ENCODE data around the gene NKPD1.
A peak's percentile ranks its signal among the peaks of the same experiment; 100 is the strongest.

Gene NKPD1

DNA sequence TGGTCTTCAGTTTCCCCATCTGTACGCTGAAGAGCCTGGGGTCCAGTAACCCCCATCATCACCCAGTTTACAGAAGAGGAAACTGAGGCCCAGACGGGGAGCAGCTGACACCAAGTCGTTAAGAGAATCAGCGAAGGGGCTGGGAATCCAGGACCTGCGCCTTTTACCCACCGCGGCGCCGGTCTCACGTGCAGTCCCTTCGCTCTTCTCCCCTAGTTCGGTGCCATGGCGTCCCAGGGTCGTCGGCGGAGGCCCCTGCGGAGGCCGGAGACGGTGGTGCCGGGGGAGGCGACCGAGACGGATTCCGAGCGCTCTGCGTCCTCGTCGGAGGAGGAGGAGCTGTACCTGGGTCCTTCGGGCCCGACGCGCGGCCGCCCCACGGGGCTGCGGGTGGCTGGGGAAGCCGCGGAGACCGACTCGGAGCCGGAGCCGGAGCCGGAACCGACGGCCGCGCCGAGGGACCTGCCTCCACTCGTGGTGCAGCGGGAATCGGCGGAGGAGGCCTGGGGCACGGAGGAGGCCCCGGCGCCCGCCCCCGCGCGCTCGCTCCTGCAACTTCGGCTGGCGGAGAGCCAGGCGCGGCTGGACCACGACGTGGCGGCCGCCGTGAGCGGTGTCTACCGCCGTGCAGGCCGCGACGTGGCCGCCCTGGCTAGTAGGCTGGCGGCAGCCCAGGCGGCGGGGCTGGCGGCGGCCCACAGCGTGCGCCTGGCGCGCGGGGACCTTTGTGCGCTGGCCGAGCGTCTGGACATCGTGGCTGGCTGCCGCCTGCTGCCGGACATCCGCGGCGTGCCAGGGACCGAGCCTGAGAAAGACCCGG, 18.5 kb upstream of the NKPD1 start:
- peak overlapping the region; percentile 91 for H3K4me2 ChIP-seq (ENCODE audit: low read length)
- H3K36me3 ChIP-seq (replicated peaks; ENCODE audit: low read depth, low read length) = peaks cover 7% of the 10 kb centered on the region
- H3K27me3 ChIP-seq (ENCODE audit: low read depth, low read length) = no peaks in the 10 kb centered on the region
- H3K4me1 ChIP-seq (ENCODE audit: low read length) = peaks cover 8% of the 10 kb centered on the region; the same call in 1 of the 2 replicates
- H4K20me1 ChIP-seq (ENCODE audit: insufficient read depth, low read length) = no peaks in the 10 kb centered on the region
- TF ChIP-seq CTCF (IDR thresholded peaks at IDR 0.05; ENCODE audit: low read depth, low read length) = no peak
- TF ChIP-seq EZH2phosphoT487 (IDR thresholded peaks at IDR 0.05; ENCODE audit: low read depth) = no peak
- H3K4me3 ChIP-seq (ENCODE audit: low read length) = peak overlapping the region; percentile 92
- peak overlapping the region; percentile 83 for H2AFZ ChIP-seq (ENCODE audit: low read depth, low read length)
- H3K9ac ChIP-seq (ENCODE audit: low read length) = peak overlapping the region; percentile 92
- no peaks in the 10 kb centered on the region for H3K9me3 ChIP-seq (ENCODE audit: insufficient read depth, low read length)
- H3K27ac ChIP-seq (ENCODE audit: low read length) = peak overlapping the region; percentile 58
- H3K79me2 ChIP-seq (ENCODE audit: low read length) = peaks cover 32% of the 10 kb centered on the region

- Histone ChIP-seq H3K4me3 (ENCODE audit: low read length) (peak within 1 kb of the TSS; percentile 92), H4K20me1 (ENCODE audit: insufficient read depth, low read length) (no peaks in the 10 kb centered on the region), H3K9ac (ENCODE audit: low read length) (peak within 1 kb of the TSS; percentile 92), H3K36me3 (replicated peaks; ENCODE audit: low read depth, low read length) (peaks cover 7% of the 10 kb centered on the region), H3K79me2 (ENCODE audit: low read length) (peaks cover 32% of the 10 kb centered on the region), H3K27ac (ENCODE audit: low read length) (peak within 1 kb of the TSS; percentile 58), H3K4me1 (ENCODE audit: low read length) (peaks cover 8% of the 10 kb centered on the region; the same call in 1 of the 2 replicates), H2AFZ (ENCODE audit: low read depth, low read length) (peak within 1 kb of the TSS; percentile 83), H3K4me2 (ENCODE audit: low read length) (peak within 1 kb of the TSS; percentile 91), H3K9me3 (ENCODE audit: insufficient read depth, low read length) (no peaks in the 10 kb centered on the region), H3K27me3 (ENCODE audit: low read depth, low read length) (no peaks in the 10 kb centered on the region)
- peak; percentile 44 for TF ChIP-seq CTCF (IDR thresholded peaks at IDR 0.05; ENCODE audit: low read depth, low read length)
- TF ChIP-seq EZH2phosphoT487 (IDR thresholded peaks at IDR 0.05; ENCODE audit: low read depth) = no peak
These were observed 17.7 kb upstream of the NKPD1 start, which contains the start of gene BLOC1S3 for GRCh38 chr19:45178262-45179071. Gene BLOC1S3 (plus strand): TSS chr19:45178784. CDS start chr19:45179297, 513 bp downstream.

GRCh38 chr19:45177817-45178261, 17.1 kb upstream of the NKPD1 start, which contains the start of gene TRAPPC6A:
Gene TRAPPC6A (minus strand): TSS chr19:45178237. CDS start chr19:45178218, 19 bp downstream.
- peaks cover 32% of the 10 kb centered on the region for H3K79me2 ChIP-seq (ENCODE audit: low read length)
- H2AFZ ChIP-seq (ENCODE audit: low read depth, low read length) = peak within 1 kb of the TSS; percentile 83

More at GRCh38 chr19:45177817-45178261, 17.1 kb upstream of the NKPD1 start, which contains the start of gene TRAPPC6A:
- Histone ChIP-seq H3K4me1 (ENCODE audit: low read length) (peaks cover 8% of the 10 kb centered on the region; the same call in 1 of the 2 replicates), H3K9ac (ENCODE audit: low read length) (peak within 1 kb of the TSS; percentile 92), H3K4me3 (ENCODE audit: low read length) (peak within 1 kb of the TSS; percentile 92), H3K36me3 (replicated peaks; ENCODE audit: low read depth, low read length) (peaks cover 7% of the 10 kb centered on the region), H3K27ac (ENCODE audit: low read length) (peak within 1 kb of the TSS; percentile 58), H4K20me1 (ENCODE audit: insufficient read depth, low read length) (no peaks in the 10 kb centered on the region), H3K27me3 (ENCODE audit: low read depth, low read length) (no peaks in the 10 kb centered on the region), H3K4me2 (ENCODE audit: low read length) (peak within 1 kb of the TSS; percentile 91), H3K9me3 (ENCODE audit: insufficient read depth, low read length) (no peaks in the 10 kb centered on the region)
- TF ChIP-seq CTCF (IDR thresholded peaks at IDR 0.05; ENCODE audit: low read depth, low read length) = no peak

Measured in OCI-LY3 (cell line).